HG03457 (cell line): ENCODE results near the gene CD28.
A peak's percentile ranks its signal among the peaks of the same experiment; 100 is the strongest.

ENCODE experiments used
- ATAC-seq: cut with Tn5 transposase; IDR thresholded peaks from one replicate; pipeline ENCODE4 v1.9.1; 2021; ENCODE audit warnings: moderate number of reproducible peaks; ENCODE audit not compliant: unreplicated experiment

The CD28 gene

DNA sequence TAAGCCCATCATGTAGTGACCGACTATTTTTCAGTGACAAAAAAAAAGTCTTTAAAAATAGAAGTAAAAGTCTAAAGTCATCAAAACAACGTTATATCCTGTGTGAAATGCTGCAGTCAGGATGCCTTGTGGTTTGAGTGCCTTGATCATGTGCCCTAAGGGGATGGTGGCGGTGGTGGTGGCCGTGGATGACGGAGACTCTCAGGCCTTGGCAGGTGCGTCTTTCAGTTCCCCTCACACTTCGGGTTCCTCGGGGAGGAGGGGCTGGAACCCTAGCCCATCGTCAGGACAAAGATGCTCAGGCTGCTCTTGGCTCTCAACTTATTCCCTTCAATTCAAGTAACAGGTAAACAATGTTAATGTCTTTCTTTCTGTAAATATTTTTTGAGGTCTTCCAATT is at the start of gene CD28:
TSS of gene CD28 (plus strand) at position 237 of the 400 bp plus-strand sequence. CDS start at position 295, 58 bp downstream.
- peak; percentile 97 for ATAC-seq

DNA sequence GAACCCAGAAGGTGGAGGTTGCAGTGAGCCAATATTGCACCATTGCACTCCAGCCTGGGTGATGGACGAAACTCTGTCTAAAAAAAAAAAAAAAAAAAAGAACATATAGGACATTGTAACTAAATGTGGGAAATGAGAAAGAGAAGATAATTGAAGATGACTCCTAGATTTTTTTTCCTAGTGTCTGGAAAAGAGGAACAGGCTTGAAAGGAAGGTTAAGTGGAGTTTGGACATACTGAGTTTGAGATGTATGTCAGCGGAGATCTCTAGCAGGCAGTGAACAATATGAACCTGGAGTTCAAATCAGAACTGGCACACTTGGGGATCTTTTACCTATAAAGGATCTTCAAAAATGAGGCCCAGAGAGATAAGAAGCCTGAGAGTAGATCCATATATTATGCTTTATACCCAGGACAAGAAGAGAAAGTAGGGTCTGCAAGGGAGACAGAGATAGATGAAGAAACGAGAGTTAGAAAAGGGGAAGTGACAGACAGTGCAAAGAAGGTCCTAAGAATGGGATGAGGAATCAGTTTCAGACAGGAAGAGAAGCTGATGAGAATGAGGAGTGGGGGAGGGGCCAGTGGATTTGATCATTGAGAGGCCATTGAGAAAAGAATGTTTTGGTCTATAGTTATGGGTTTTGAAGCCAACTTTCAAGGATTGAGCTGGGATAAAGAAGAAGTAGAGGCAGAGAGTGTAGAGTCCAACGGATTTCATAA is 46.9 kb upstream of the CD28 start:
- ATAC-seq: no peak

- ATAC-seq: no peak
Observed at GRCh38 chr2:203660465-203660864, 46.0 kb upstream of the CD28 start.

DNA sequence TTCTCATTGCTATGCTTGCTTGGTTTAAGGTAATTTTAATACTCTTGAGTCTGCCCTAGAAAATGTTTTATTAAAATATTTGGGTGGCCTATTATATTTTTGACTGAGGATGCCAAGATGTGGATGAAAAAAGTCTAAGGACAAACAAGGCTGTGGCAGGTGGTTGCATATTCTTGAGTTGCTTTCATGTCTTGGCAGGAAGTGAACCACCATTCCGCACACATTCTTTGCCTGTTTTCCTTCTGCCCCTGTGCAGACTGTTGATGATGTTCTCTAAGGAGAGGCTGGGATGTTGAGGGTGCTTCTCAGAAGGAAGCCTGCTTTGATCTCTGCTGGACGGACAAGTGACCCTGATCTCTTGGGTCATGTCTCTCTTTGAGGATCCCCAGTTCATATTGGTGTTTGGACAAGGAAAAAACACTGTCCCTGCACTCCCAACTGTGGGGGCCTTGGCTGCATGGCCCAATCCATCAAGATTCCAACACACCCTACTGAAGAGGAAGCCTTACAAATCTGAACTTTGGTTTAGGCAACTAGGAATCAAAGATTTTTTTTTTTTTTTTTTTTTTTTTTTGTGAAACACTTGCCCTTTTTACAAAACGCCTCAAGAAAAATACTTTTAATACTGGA is 45.0 kb upstream of the CD28 start:
- no peak for ATAC-seq

DNA sequence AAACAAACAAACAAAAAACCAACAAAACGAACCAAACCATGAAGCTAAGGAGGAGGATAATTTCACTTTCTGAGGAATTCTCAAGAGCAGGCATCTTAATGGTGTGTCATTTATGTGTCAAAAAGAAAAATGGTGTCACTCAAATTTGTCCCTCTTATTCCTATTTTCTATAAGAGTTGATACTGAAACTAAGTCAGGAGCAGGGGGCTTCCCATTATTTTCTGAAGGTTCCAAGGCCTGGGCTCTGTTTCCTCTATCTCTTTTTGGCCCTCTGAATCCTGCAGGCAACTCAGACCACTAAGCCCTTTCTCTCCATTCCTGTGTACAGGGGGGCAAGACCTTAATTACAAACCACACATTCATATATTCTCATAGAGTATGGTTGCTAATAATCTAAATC is 44.0 kb upstream of the CD28 start:
- ATAC-seq: no peak

DNA sequence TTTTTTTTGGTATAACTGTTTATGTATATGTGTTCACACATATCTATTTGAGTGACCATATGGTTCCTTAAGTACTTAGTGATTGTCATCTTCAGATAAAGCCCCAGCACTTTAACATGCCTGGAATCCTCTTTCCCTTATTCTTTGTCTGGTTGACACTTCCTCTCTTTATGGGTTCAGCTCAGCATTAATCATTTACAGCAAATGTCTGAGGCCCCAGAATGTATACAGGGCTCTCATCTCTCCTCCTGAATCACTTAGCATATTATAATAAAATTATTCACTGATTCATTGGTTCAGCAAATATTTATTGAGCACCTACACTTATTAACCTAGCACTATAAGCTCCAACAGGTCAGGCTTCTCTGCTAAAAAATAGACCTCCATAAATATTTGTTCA is 43.5 kb upstream of the CD28 start:
- no peak for ATAC-seq

- ATAC-seq: no peak
Observed at GRCh38 chr2:203664029-203664755, 42.2 kb upstream of the CD28 start.

DNA sequence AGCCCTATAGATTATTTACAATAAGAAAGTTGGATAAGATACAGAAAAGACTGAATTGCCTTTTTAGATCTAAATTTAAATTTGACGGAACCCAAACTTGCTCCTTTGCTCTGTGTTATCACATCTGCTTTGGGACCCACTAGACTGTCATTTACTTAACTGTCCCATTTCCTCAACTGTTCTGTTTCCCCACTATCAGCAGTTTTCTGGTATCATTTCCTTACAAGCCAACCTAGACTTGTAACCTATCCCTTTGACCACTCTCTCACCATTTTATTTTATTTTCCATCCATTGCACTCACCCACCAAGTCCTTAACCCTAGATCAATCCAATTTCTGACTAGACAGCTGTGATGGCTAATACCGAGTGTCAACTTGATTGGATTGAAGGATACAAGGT is 38.6 kb upstream of the CD28 start:
- ATAC-seq: no peak

- ATAC-seq: no peak
Observed at GRCh38 chr2:203669820-203670219, 36.6 kb upstream of the CD28 start.

- ATAC-seq: no peak
Observed at GRCh38 chr2:203670939-203671338, 35.5 kb upstream of the CD28 start.

- no peak for ATAC-seq
Observed at GRCh38 chr2:203671876-203672275, 34.6 kb upstream of the CD28 start.

DNA sequence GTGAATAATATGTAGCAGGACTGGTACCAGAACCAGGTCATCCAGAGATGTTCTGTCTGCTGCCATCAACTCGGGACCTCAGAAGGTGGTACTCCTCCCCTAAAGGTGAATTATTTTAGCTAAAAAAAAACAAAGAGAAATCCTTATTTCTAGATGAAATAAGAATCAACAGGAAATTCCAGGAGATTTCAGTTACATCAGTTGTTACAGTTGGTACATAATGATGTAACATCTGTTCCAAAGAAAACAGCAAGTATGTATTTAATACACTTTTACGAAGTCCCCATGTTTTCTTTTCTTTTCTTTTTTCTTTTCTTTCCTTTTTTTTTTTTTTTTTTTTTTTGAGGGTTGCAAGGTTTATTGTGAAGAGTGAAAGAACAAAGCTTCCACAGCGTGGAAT is 33.6 kb upstream of the CD28 start:
- no peak for ATAC-seq

- ATAC-seq: peak; percentile 98
Observed at GRCh38 chr2:203673933-203674332, 32.5 kb upstream of the CD28 start.

- no peak for ATAC-seq
Observed at GRCh38 chr2:203675086-203675485, 31.4 kb upstream of the CD28 start.

- ATAC-seq: no peak
Observed at GRCh38 chr2:203678971-203679370, 27.5 kb upstream of the CD28 start.

- ATAC-seq: no peak
Observed at GRCh38 chr2:203679401-203679800, 27.0 kb upstream of the CD28 start.

GRCh38 chr2:203681978-203682377 is 24.5 kb upstream of the CD28 start:
- ATAC-seq: no peak

DNA sequence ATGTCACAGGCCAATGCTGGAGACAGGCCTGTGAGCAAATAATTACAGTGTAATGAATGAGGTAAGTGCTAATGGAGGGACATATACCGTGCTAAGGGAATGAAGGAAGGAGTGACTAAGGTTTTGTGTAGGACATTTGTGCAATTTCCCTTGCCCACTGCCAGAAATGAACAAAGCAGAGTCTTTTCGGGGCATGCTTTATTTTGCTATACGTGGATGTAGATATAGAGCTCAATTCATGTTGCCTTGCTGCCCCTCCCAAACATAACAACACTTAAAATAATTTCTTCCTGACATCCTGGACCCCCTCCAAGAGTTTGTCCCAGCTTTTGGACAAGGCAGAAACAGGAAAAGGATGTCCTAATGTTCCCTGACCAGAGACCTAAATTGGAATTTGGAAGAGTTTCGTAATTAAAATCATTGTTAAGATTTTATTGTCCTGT is 23.7 kb upstream of the CD28 start:
- no peak for ATAC-seq

GRCh38 chr2:203683421-203683820 is 23.0 kb upstream of the CD28 start:
- ATAC-seq: no peak

GRCh38 chr2:203683932-203684556 is 22.4 kb upstream of the CD28 start:
- peak; percentile 72 for ATAC-seq

GRCh38 chr2:203685081-203685621 is 21.3 kb upstream of the CD28 start:
- no peak for ATAC-seq
